Cerebellar nuclear complex (tissue), 1 donor: ENCODE data around the gene NLGN1.
"Not testable (repeated sequence)": the region's sequence is repeated elsewhere in the genome, so short reads cannot be mapped to it uniquely, and the experiment has no call there.

Experiments
- DNase-seq, 2 experiments: peaks; one replicate each; lab custom pipeline; 2025; lab: John Stamatoyannopoulos, UW

Gene NLGN1

GRCh38 chr3:174162550-174162949 lies 765.0 kb downstream of the NLGN1 start:
- no peak for DNase-seq

DNA sequence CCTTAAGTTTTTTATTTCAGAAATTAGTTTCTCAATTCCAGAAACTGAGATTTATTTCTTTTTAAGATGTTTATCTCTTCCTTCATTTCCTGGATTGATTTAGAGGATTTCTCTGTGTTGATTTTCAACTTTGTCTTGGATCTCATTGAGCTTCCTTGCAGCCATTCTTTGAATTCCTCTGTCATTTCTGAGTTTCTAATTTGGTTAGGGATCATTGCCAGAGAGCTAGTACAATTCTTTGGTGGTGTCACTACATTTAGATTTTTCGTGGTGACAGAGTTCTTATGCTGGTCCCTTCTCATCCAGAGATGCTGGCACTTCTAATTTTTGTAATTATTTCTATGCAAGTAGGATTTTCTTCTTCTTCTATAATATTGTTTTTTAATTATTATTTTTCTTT lies 770.5 kb downstream of the NLGN1 start:
- no peak for DNase-seq

GRCh38 chr3:174168538-174169254 lies 771.2 kb downstream of the NLGN1 start:
- DNase-seq = no peak

GRCh38 chr3:174169736-174170135 lies 772.2 kb downstream of the NLGN1 start:
- no peak for DNase-seq

- no peak for DNase-seq
Measured at GRCh38 chr3:174170248-174170647, 772.7 kb downstream of the NLGN1 start.

- DNase-seq = no peak
Measured at GRCh38 chr3:174186377-174186989, 788.9 kb downstream of the NLGN1 start.

DNA sequence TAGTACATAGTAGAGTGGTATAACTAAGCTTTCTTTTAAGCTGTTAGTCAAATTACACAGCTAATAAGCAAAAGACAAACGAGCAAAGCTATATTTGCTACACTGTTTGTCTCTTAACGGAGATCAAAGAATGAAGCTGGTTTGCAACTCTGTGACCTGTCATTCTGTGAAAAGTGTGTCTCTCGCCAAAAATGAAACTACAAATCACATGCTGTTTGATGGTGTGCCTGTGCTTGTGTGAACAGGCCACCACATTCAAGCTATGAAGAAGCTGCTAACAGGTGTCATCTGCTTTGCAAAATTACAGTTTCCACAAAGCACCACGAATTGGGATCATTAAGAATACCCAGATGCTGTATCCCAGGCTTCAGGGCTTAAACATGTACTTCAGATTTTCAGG lies 793.8 kb downstream of the NLGN1 start:
- no peak for DNase-seq

DNA sequence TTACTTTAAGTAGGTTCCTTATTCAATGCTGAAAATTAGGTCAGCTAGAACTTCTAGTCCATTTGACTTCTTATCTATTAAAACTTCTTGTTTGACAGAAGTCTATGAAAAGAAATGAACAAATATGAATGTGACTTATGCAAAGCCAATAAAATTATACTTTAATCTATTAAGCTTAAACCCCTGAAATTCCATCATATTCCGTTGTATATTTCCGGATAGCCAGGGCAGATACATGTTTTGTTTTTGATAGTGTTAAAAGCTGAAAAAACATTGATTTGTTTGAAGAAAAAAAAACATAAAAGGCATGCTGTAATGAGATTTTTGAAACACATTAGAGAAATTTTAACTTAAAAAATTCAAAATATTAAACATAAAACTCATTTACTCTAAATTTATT lies 794.4 kb downstream of the NLGN1 start:
- no peak for DNase-seq

DNA sequence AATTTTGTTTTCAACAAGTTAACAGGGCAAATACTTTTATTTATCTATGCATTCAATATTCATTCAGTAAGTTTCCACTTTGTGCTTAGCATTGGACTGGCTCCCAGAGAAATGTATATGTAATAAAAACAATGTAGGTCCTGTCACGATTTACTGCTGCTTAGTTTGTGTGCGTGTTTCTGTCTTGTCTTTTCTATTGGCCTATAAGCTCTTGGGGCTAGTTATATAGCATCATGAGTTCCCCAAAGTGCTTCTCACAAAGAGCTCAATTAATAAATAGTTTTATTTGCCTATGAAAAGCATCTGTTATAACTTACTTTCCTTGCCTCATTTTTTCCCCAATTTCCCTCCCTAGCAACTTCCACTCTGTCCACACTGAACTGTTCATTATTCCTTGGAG lies 794.9 kb downstream of the NLGN1 start:
- DNase-seq = no peak

DNA sequence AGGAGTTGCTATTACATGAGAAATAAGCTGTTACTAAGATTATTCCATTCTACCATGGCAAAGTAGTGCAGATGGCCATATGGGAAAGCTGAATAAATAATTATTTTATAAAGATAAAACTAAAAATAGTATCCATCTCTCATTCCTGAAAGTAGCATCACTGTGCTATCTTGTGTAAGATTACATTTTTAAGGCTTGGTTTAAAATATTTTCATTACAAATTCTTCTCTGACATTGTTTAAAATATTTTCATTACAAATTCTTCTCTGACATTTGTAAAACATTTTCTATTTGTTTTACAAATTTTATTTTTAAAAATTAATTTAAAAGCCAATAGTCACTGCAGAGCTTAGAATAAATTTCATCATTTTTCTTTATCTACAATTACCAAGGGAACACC lies 796.1 kb downstream of the NLGN1 start:
- no peak for DNase-seq

DNA sequence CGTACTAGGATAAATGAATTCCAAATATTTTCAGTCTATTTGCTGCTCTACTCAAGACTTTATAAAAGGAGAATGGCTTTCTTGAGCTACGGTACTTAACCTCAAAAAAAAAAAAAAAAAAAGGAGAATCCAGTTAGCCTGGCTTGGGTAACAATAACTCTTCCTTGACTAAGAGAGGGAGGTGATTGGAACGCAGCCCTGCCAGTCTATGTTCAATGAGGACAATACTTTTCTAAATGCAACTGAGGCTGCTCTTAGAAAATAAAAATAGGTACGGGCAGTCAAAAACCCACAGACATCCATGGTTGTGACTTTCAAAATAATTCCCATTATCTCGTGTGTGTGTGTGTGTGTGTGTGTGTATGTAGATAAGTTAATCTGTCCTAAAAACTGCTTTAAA lies 799.9 kb downstream of the NLGN1 start:
- no peak for DNase-seq

GRCh38 chr3:174198199-174198598 lies 800.7 kb downstream of the NLGN1 start:
- no peak for DNase-seq

DNA sequence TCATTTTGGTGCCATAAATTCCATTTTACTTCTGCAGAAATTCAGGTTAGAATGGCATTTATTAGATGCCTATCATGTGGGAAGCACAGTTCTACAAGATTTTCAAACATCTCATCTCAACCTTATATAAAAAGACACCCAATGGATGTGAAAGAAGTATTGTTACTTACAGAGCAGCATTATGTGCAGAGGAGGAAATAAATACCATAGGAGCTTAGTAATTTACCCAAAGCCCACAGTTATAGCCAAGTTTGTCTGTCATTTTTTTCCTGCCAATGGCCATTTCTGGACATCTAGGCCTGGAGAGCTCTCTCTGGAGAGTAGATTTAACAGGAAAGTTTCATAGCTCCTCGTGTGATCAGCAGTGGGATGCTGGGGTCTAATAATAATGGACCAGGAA lies 802.2 kb downstream of the NLGN1 start:
- no peak for DNase-seq

GRCh38 chr3:174202116-174202515 lies 804.6 kb downstream of the NLGN1 start:
- no peak for DNase-seq

GRCh38 chr3:174202561-174202960 lies 805.0 kb downstream of the NLGN1 start:
- DNase-seq = no peak

- no peak for DNase-seq
Measured at GRCh38 chr3:174204765-174205164, 807.2 kb downstream of the NLGN1 start.

DNA sequence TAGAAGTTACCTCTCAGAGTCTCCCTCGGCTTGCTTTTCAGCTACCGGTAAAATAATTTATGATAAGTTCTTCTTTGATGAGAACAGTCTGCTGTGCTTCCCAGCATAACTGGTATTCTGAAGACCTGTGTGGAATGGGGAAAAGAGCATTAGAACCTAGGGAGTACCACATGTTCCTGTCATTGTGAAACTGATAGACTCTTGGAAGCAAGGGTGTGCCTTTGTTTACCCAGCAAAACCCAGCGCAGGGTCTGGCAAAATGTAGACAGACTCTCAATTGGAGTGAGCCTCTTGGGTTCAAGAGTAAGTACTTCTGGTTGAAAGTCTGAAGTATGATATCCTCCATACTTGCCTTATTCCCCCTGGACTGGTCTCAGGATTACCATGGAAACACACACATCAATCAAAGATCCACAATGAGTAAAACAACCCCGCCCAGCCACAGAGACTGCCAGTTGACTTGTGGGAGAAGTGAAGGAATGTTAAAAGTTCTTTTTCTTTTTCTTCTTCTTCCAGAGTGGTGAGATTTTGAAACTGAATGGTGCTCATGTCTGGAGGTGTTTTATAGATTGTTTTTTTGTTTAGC lies 809.2 kb downstream of the NLGN1 start:
- DNase-seq = no peak

- DNase-seq = no peak
Measured at GRCh38 chr3:174208161-174208560, 810.6 kb downstream of the NLGN1 start.

GRCh38 chr3:174211896-174212295 lies 814.4 kb downstream of the NLGN1 start:
- DNase-seq = not testable (repeated sequence)

GRCh38 chr3:174215456-174215855 lies 817.9 kb downstream of the NLGN1 start:
- DNase-seq = no peak

DNA sequence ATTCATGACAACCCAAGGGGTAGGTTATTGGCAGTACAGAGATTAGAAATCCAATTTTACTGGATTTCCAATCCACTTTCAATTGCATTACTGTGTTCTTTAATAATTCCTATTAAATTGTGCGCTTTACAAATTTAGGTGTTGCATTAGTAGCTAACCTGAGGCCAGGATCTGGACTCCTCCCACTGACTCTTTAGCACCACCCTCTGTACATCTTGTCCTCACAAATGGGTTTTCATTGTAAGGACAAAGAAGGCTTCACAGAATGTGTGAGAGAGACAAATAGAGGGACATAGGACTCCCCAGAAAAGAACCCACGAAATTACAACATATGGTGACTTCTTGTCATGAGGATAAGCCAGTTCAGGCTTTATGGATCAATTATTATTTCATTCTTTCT lies 818.5 kb downstream of the NLGN1 start:
- no peak for DNase-seq

GRCh38 chr3:174216946-174217718 lies 819.6 kb downstream of the NLGN1 start:
- DNase-seq = no peak

GRCh38 chr3:174218016-174218415 lies 820.5 kb downstream of the NLGN1 start:
- no peak for DNase-seq
